HG02938 (cell line): Measurements from ENCODE around the gene KYAT1.
"Not testable (repeated sequence)": the region's sequence is repeated elsewhere in the genome, so short reads cannot be mapped to it uniquely, and the experiment has no call there.

ENCODE experiments used
- ATAC-seq: cut with Tn5 transposase; IDR thresholded peaks from one replicate; pipeline ENCODE4 v1.9.1; 2021; ENCODE audit warnings: mild to moderate bottlenecking, moderate library complexity; ENCODE audit not compliant: unreplicated experiment

The KYAT1 gene

DNA sequence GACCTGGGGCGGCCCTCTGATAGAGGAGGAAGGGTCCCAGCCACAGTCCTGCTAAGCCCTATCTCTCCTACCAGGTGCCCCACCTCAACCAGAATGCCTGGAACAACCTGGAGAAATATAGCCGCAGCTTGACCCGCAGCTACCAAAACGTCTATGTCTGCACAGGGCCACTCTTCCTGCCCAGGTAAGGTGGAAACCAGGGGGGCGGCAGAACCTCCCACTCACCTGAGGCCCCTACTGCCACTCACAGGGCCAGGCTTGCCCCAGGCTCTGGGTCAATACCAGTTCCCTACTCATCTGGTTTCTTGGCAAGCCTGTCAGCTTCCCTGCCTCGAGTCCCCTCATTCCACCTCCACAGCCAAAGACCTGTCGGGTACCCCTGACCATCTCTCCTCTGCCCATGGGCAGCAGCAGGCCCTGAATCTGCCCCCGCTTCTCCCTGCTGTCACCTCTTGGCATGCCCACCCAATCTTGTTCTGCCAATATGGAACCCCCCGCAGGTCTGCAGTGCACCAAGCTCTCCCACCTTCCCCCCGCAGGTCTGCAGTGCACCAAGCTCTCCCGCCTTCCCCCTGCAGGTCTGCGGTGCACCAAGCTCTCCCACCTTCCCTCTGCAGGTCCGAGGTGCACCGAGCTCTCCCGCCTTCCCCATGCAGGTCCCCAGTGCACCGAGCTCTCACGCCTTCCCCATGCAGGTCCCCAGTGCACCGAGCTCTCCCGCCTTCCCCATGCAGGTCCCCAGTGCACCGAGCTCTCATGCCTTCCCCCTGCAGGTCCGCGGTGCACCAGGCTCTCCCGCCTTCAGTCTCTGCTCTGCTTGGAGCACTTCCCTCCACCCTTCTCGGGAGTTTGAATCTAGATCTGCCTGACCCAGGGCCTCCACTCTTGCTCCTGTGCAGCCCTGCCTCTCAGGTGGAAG lies 60.8 kb downstream of the KYAT1 start:
- ATAC-seq = no peak

DNA sequence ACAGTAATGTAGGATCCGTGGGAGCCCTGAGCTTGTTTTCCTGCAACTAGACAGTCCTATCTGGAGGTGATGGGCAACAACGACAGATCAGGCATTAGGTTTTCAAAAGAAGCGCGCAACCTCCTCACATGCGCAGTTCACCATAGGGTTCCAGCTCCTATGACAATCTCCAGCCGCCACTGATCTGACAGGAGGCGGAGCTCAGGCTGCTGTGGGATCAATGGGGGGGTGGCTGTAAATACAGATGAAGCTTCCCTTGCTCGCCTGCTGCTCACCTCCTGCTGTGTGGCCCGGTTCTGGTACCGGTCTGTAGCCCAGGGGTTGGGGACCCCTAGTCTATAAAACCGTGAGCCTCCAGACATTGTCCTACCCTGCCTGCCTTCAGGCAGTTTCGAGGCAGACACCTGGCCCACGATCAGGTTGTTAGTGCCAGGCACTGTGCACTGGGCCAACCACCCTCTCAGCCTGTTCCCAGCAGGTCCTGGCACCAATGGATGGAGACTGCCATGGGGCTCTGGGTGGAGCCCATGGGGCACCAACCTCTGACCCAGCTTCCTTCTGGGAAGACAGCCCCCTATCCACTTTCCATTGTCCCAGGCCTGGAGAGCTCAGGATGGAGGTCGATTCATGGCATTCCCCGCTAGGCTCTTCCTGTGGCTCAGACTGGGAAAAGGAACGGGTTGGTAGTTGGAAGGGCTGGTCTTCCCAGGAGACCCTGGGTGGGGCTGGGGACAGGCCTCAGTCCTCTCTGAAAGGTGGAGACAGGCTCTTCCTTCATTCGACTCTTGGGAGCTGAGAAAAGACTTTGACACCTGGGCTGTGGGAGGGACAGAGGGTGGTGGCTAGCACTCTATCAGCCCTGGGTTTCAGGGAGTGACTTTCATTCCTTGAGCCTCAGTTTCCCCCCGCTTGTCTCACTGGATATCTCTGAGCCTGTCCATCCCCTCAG lies 61.8 kb downstream of the KYAT1 start:
- no peak for ATAC-seq

- peak; percentile 20 for ATAC-seq
Measured at GRCh38 chr9:128818839-128819715, 62.7 kb downstream of the KYAT1 start.

GRCh38 chr9:128818099-128818838 lies 63.5 kb downstream of the KYAT1 start, which contains the start of gene ENDOG:
ENDOG (plus strand) TSS chr9:128818500; CDS start chr9:128818685, 185 bp downstream.
- peak; percentile 64 for ATAC-seq

GRCh38 chr9:128810873-128811272 lies 70.9 kb downstream of the KYAT1 start:
- ATAC-seq = no peak

DNA sequence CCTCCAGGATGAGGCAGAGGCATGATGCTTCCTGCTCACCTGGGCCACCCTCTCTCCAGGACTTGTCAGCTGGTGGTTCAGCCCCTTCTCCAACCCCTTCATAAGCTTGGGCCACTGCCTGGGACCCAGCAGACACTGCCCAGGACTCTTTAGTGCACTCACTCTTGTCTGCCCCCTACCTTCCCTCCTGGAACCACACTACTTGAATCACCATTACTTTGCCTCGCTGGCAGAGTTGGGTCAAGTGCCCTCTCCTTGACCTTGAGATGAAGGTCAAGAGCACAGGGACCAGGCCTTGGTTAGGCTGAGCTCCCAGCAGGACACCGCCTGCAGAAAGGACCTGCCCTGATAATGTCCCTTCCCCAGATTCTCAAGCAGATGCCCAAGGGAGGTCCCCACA lies 71.9 kb downstream of the KYAT1 start:
- no peak for ATAC-seq

GRCh38 chr9:128809036-128809599 lies 72.6 kb downstream of the KYAT1 start:
- ATAC-seq = no peak

GRCh38 chr9:128808543-128808942 lies 73.2 kb downstream of the KYAT1 start:
- ATAC-seq = no peak

- no peak for ATAC-seq
Measured at GRCh38 chr9:128807827-128808226, 73.9 kb downstream of the KYAT1 start.

GRCh38 chr9:128805661-128806060 lies 76.1 kb downstream of the KYAT1 start:
- ATAC-seq = no peak

GRCh38 chr9:128802482-128802881 lies 79.3 kb downstream of the KYAT1 start:
- ATAC-seq = no peak

DNA sequence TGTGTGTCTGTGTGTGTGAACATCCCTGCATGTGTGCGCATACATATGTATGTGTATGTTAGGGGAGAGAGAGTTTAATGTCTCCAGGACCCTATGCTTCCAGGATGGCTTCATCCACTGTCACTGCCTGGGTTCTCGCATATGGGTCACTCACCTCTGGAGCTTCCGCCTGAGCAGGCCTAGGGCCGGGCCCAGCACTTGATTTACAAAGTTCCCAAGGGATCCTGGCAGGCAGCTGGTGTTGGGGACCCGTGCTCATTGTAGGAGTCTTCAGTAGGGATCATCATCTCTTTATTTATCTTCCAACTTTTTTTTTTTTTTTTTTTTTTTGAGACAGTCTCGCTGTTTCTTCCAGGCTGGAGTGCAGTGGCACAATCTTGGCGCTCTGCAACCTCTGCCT lies 81.7 kb downstream of the KYAT1 start:
- no peak for ATAC-seq

GRCh38 chr9:128798896-128799295 lies 82.9 kb downstream of the KYAT1 start:
- ATAC-seq = no peak

DNA sequence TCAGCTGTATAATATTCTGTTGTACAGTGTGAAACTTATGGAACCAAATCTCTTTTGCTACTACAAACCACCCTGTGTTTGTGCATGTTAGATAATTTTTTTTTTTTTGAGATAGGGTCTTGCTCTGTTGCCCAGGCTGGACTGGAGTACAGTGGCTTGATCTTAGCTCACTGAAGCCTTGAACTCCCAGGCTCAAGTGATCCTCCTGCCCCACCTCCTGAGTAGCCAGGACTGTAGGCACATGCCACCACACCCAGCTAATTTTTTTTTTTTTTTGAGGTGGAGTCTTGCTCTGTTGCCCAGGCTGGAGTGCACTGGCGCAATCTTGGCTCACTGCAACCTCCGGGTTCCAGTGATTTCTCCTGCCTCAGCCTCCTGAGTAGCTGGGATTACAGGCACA lies 86.8 kb downstream of the KYAT1 start:
- ATAC-seq = not testable (repeated sequence)

GRCh38 chr9:128792978-128793686 lies 88.6 kb downstream of the KYAT1 start:
- no peak for ATAC-seq

- ATAC-seq = no peak
Measured at GRCh38 chr9:128792134-128792533, 89.6 kb downstream of the KYAT1 start.

- no peak for ATAC-seq
Measured at GRCh38 chr9:128790536-128790935, 91.2 kb downstream of the KYAT1 start.

- no peak for ATAC-seq
Measured at GRCh38 chr9:128788445-128788844, 93.3 kb downstream of the KYAT1 start.

DNA sequence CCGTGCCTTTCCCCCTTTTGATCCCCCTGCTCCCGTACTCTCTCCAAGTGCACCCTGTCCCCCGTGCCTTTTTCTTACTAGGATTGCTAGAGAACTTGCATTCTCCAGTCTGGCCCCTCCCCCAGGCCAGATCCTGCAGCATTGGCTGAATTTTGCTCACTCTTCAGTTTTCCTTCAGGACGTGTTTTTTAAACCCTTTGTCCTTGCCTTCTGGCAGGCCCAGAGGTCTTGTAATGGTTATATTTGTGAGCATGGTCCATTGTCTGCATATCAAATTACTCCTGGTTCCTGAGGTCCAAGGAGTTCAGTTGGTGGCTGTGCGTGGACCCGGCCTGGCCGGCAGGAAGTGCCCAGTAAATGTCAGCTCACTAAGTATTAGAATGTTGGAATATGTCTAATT lies 94.1 kb downstream of the KYAT1 start:
- ATAC-seq = no peak
